NOMO-1 treated with DMSO at 0.1 percent for 48 hours (cell line): Measurements from ENCODE around the gene FEZ2.

Experiments used
- DNase-seq: peaks from one replicate; lab custom pipeline; 2025; ENCODE audit not compliant: unreplicated experiment; lab: John Stamatoyannopoulos, UW

FEZ2 gene

GRCh38 chr2:36587556-36587955, 10.4 kb downstream of the FEZ2 start:
- no peak for DNase-seq

GRCh38 chr2:36587101-36587500, 10.9 kb downstream of the FEZ2 start:
- DNase-seq, result no peak

GRCh38 chr2:36586672-36587071, 11.3 kb downstream of the FEZ2 start:
- DNase-seq, result no peak

GRCh38 chr2:36584148-36584794, 13.7 kb downstream of the FEZ2 start:
- DNase-seq, result no peak

- DNase-seq, result no peak
Measured at GRCh38 chr2:36582951-36583350, 15.0 kb downstream of the FEZ2 start.

- no peak for DNase-seq
Measured at GRCh38 chr2:36582538-36582937, 15.4 kb downstream of the FEZ2 start.

GRCh38 chr2:36579297-36579664, 18.7 kb downstream of the FEZ2 start:
- no peak for DNase-seq

GRCh38 chr2:36578343-36579296, 19.3 kb downstream of the FEZ2 start:
- no peak for DNase-seq

- DNase-seq, result no peak
Measured at GRCh38 chr2:36577884-36578283, 20.1 kb downstream of the FEZ2 start.

- DNase-seq, result no peak
Measured at GRCh38 chr2:36574560-36574959, 23.4 kb downstream of the FEZ2 start.

GRCh38 chr2:36573165-36573564, 24.8 kb downstream of the FEZ2 start:
- DNase-seq, result no peak

- no peak for DNase-seq
Measured at GRCh38 chr2:36572719-36573059, 25.3 kb downstream of the FEZ2 start.

GRCh38 chr2:36572054-36572718, 25.8 kb downstream of the FEZ2 start:
- DNase-seq, result no peak

GRCh38 chr2:36570416-36570815, 27.6 kb downstream of the FEZ2 start:
- no peak for DNase-seq

- no peak for DNase-seq
Measured at GRCh38 chr2:36569267-36569856, 28.6 kb downstream of the FEZ2 start.

GRCh38 chr2:36568516-36569246, 29.3 kb downstream of the FEZ2 start:
- no peak for DNase-seq

GRCh38 chr2:36567711-36568408, 30.1 kb downstream of the FEZ2 start:
- no peak for DNase-seq

- DNase-seq, result no peak
Measured at GRCh38 chr2:36566887-36567286, 31.1 kb downstream of the FEZ2 start.

GRCh38 chr2:36565712-36566111, 32.3 kb downstream of the FEZ2 start:
- DNase-seq, result no peak

GRCh38 chr2:36564377-36564930, 33.5 kb downstream of the FEZ2 start:
- no peak for DNase-seq
